Measurements from ENCODE around the gene CHAD. TPM values are rescaled to one million over a fixed set of nuclear protein-coding genes. Genes with fewer than 3 reads are reported as not detected.
A peak's percentile ranks its signal among the peaks of the same experiment; 100 is the strongest.

CHAD gene
- total and polyA plus RNA-seq, 3 donors from 2014 or later = 0.79 to 2.9 (median 0.81) TPM

GRCh38 chr17:50508573-50509460 is 40.1 kb upstream of the CHAD start:
- H3K27ac ChIP-seq = peak overlapping the region; percentile 88 to 94
- H3K36me3 ChIP-seq (ENCODE audit: low read depth, missing control alignments) = no peaks in the 10 kb centered on the region
- 38 to 57% methylated on average over 26 to 32 of the region's 32 CpGs for WGBS, 2 donors
- H3K27me3 ChIP-seq = no peaks in the 10 kb centered on the region
- DNase-seq = no peak
- peaks cover 34% of the 10 kb centered on the region for H3K4me1 ChIP-seq
- TF ChIP-seq CTCF (IDR thresholded peaks at IDR 0.05) = no peak
- no peak for TF ChIP-seq POLR2A (IDR thresholded peaks at IDR 0.05)
- intact Hi-C loops (cut with DNase I; ENCODE audit: low total_unique reads) = no loop called here
- H3K9me3 ChIP-seq = no peaks in the 10 kb centered on the region
- H3K4me3 ChIP-seq = peak overlapping the region; percentile 66 to 69

- no peaks in the 10 kb centered on the region for H3K9me3 ChIP-seq
- 20 to 52% methylated on average over 13 to 50 of the region's 66 CpGs for WGBS, 2 donors
- TF ChIP-seq CTCF (IDR thresholded peaks at IDR 0.05) (peak in 1 of 3 experiments; percentile 9), POLR2A (IDR thresholded peaks at IDR 0.05) (no peak)
- peaks cover 28% of the 10 kb centered on the region for H3K4me1 ChIP-seq
- no peaks in the 10 kb centered on the region for H3K36me3 ChIP-seq (ENCODE audit: low read depth, missing control alignments)
- DNase-seq = peak; percentile 92
- H3K4me3 ChIP-seq = peak within 1 kb of the TSS; percentile 66 to 69
- H3K27ac ChIP-seq = peak within 1 kb of the TSS; percentile 88 to 94
- H3K27me3 ChIP-seq = no peaks in the 10 kb centered on the region
- intact Hi-C loops (cut with DNase I; ENCODE audit: low total_unique reads) = no loop called here
Measured at GRCh38 chr17:50507871-50508572, 39.3 kb upstream of the CHAD start, which contains the start of gene MYCBPAP. MYCBPAP (plus strand) TSS chr17:50508439; CDS start chr17:50508675, 236 bp downstream.

- DNase-seq = no peak
- no peak overlapping the region for H3K4me3 ChIP-seq
- H3K9me3 ChIP-seq = no peaks in the 10 kb centered on the region
- TF ChIP-seq CTCF (IDR thresholded peaks at IDR 0.05) (no peak), POLR2A (IDR thresholded peaks at IDR 0.05) (no peak)
- H3K27me3 ChIP-seq = no peaks in the 10 kb centered on the region
- H3K27ac ChIP-seq = no peak overlapping the region
- no peaks in the 10 kb centered on the region for H3K36me3 ChIP-seq (ENCODE audit: low read depth, missing control alignments)
- 79% methylated on average over 4 to 7 of the region's 7 CpGs for WGBS, 2 donors
- intact Hi-C loops (cut with DNase I; ENCODE audit: low total_unique reads) = no loop called here
- H3K4me1 ChIP-seq = peaks cover 21% of the 10 kb centered on the region
Measured at GRCh38 chr17:50506298-50506697, 37.6 kb upstream of the CHAD start.

- no peak overlapping the region for H3K4me3 ChIP-seq
- no peaks in the 10 kb centered on the region for H3K36me3 ChIP-seq (ENCODE audit: low read depth, missing control alignments)
- H3K4me1 ChIP-seq = peaks cover 15% of the 10 kb centered on the region
- 78 to 80% methylated on average over 7 of the region's 7 CpGs for WGBS, 2 donors
- no peaks in the 10 kb centered on the region for H3K9me3 ChIP-seq
- TF ChIP-seq POLR2A (IDR thresholded peaks at IDR 0.05) = no peak
- no peak for TF ChIP-seq CTCF (IDR thresholded peaks at IDR 0.05)
- no peak overlapping the region for H3K27ac ChIP-seq
- DNase-seq = no peak
- intact Hi-C loops (cut with DNase I; ENCODE audit: low total_unique reads) = no loop called here
- H3K27me3 ChIP-seq = no peaks in the 10 kb centered on the region
Measured at GRCh38 chr17:50505591-50506130, 37.0 kb upstream of the CHAD start.

Measured in testis (tissue), 3 donors.